Islet of Langerhans (tissue), 1 donor: ENCODE measurements around the gene SLC1A1.
"Not testable (repeated sequence)": the region's sequence is repeated elsewhere in the genome, so short reads cannot be mapped to it uniquely, and the experiment has no call there.

Experiments
- FAIRE-seq: peaks from one replicate; lab custom pipeline; 2011; peaks lifted over from hg19 to GRCh38; lab: Jason Lieb, UNC

Gene SLC1A1

GRCh38 chr9:4541856-4542255 lies 51.6 kb downstream of the SLC1A1 start:
- no peak for FAIRE-seq

GRCh38 chr9:4544714-4545113 lies 54.4 kb downstream of the SLC1A1 start:
- not testable (repeated sequence) for FAIRE-seq

- peak; percentile 84 for FAIRE-seq
Observed at GRCh38 chr9:4547016-4547415, 56.7 kb downstream of the SLC1A1 start.

GRCh38 chr9:4548811-4549725 lies 58.8 kb downstream of the SLC1A1 start:
- no peak for FAIRE-seq

- no peak for FAIRE-seq
Observed at GRCh38 chr9:4549751-4550295, 59.6 kb downstream of the SLC1A1 start.

GRCh38 chr9:4550777-4551484 lies 60.7 kb downstream of the SLC1A1 start:
- no peak for FAIRE-seq

- no peak for FAIRE-seq
Observed at GRCh38 chr9:4553951-4554381, 63.7 kb downstream of the SLC1A1 start.

GRCh38 chr9:4555236-4555635 lies 65.0 kb downstream of the SLC1A1 start:
- no peak for FAIRE-seq

GRCh38 chr9:4558371-4558998 lies 68.2 kb downstream of the SLC1A1 start:
- no peak for FAIRE-seq

GRCh38 chr9:4559261-4560182 lies 69.3 kb downstream of the SLC1A1 start:
- no peak for FAIRE-seq

- FAIRE-seq = no peak
Observed at GRCh38 chr9:4563105-4563504, 72.8 kb downstream of the SLC1A1 start.

- FAIRE-seq = no peak
Observed at GRCh38 chr9:4566806-4567205, 76.5 kb downstream of the SLC1A1 start.

GRCh38 chr9:4567601-4568000 lies 77.3 kb downstream of the SLC1A1 start:
- no peak for FAIRE-seq

- no peak for FAIRE-seq
Observed at GRCh38 chr9:4569101-4569500, 78.8 kb downstream of the SLC1A1 start.

- no peak for FAIRE-seq
Observed at GRCh38 chr9:4572184-4572826, 82.0 kb downstream of the SLC1A1 start.

GRCh38 chr9:4573176-4573575 lies 82.9 kb downstream of the SLC1A1 start:
- no peak for FAIRE-seq

- no peak for FAIRE-seq
Observed at GRCh38 chr9:4573634-4574389, 83.5 kb downstream of the SLC1A1 start.

GRCh38 chr9:4574657-4575243 lies 84.5 kb downstream of the SLC1A1 start:
- FAIRE-seq = no peak

- no peak for FAIRE-seq
Observed at GRCh38 chr9:4575997-4576396, 85.7 kb downstream of the SLC1A1 start.

GRCh38 chr9:4576448-4576847 lies 86.2 kb downstream of the SLC1A1 start:
- FAIRE-seq = no peak
